Heart left ventricle (tissue), 16 donors: ENCODE measurements around the gene GNB5. TPM values are rescaled to one million over a fixed set of nuclear protein-coding genes. Genes with fewer than 3 reads are reported as not detected.

Source experiments
- ATAC-seq, 4 donors: fragments of 200-7000 bp; cut with Tn5 transposase; one replicate each; pipeline ENCODE4 v1.9.1; 2020 to 2022; ENCODE audit warnings: moderate library complexity in 4 of 4, mild to moderate bottlenecking in 3 of 4, moderate number of reproducible peaks in 1 of 4
- DNase-seq, 5 donors: peaks; one replicate each; pipeline ENCODE4 v3.0.0-alpha.2; 2020
- H3K27ac ChIP-seq, 12 donors: fragments of 200-600 bp; sonication (generic) in 4 of 12; one replicate each; pipeline versions ENCODE4 v1.5.0 to v1.8.0; 2016 to 2022; ENCODE audit warnings: mild to moderate bottlenecking in 2 of 12
- H3K27me3 ChIP-seq, 9 donors: fragments of 200-600 bp; sonication (generic) in 2 of 9; one replicate each; pipeline versions ENCODE4 v1.5.1 to v1.8.0; 2016 to 2022; ENCODE audit warnings: mild to moderate bottlenecking in 3 of 9
- H3K36me3 ChIP-seq, 9 donors: fragments of 200-600 bp; sonication (generic) in 2 of 9; one replicate each; pipeline versions ENCODE4 v1.5.0 to v1.8.0; 2018 to 2022; ENCODE audit warnings: mild to moderate bottlenecking in 2 of 9
- H3K4me1 ChIP-seq, 12 donors: fragments of 200-600 bp; sonication (generic) in 4 of 12; one replicate each; pipeline versions ENCODE4 v1.5.0 to v1.8.0; 2016 to 2022; ENCODE audit warnings: mild to moderate bottlenecking in 3 of 12
- H3K4me3 ChIP-seq, 12 donors: fragments of 200-600 bp; sonication (generic) in 4 of 12; one replicate each; pipeline versions ENCODE4 v1.5.0 to v1.8.0; 2017 to 2022; ENCODE audit warnings: mild to moderate bottlenecking in 9 of 12, moderate library complexity in 4 of 12
- H3K9me3 ChIP-seq, 12 donors: fragments of 200-600 bp; sonication (generic) in 4 of 12; one replicate each; pipeline versions ENCODE4 v1.5.0 to v1.8.0; 2016 to 2022; ENCODE audit warnings: mild to moderate bottlenecking in 1 of 12
- CTCF ChIP-seq, 12 donors: fragments of 200-600 bp; sonication (generic) in 4 of 12; IDR thresholded peaks; one replicate each; pipeline versions ENCODE4 v1.5.0 to v1.8.0; 2018 to 2022; ENCODE audit warnings: antibody characterized with exemption in 12 of 12, mild to moderate bottlenecking in 5 of 12
- POLR2A ChIP-seq, 2 donors: fragments of 450-650 bp; IDR thresholded peaks; one replicate each; pipeline ENCODE4 v1.6.1; 2017; ENCODE audit warnings: antibody characterized with exemption in 2 of 2, mild to moderate bottlenecking in 2 of 2, moderate library complexity in 2 of 2
- WGBS, 4 donors: extraction: QIAGEN DNeasy Blood & Tissue Kit in 2 of 4; methylation state at CpG; one replicate each; pipeline versions ENCODE4 v1.1.5 to v1.1.7; 2013 to 2018; 5-methylcytosine and 5-hydroxymethylcytosine counted together
- intact Hi-C, 10 donors: fragments of 100-400 bp; cut with DNase I; formaldehyde crosslinking; loops; one replicate each; pipeline versions ENCODE4 v1.11.1 to v1.14.2; 2022
- polyA plus RNA-seq, 2 donors: library from polyadenylated mRNA; stranded (reverse); fragments of 200-250 nt; gene quantifications; one replicate each; pipeline ENCODE4 v1.2.3, GENCODE V29; 2013
- total RNA-seq, 9 donors: library from RNA; depleted of rRNA in 2 of 9; stranded (reverse); fragments of >200 nt in 2 of 9; fragmentation: NEBNext Ultra II Directional in 3 of 9; extraction: Animal tissue kit (Norgen Biotek cat#: 25700) in 3 of 9; gene quantifications; one replicate each; pipeline versions ENCODE4 v1.1.0 to v1.2.4, GENCODE V29; 2016 to 2023
- donor health status: ischemic (EF 13 %, LVEDD 7.1; RV severe dilation, severe dysfunction).
- donor health status: healthy with polysubstance abuse.
- donor health status: DM: no; HTN: yes; CAD: no.
- donor health status: DM: no; HTN: no; CAD: no.
- donor health status: ischemic (EF 25% LVEDD 6.9; RV normal size, moderate dysfunction).
- donor health status: ischemic (EF 25% LVEDD 5.7; RV mildly dilated, moderate dysfunction).
- donor health status: healthy.
- donor health status: DM: yes; HTN: yes; CAD: no.
- donor health status: ischemic (EF 35%, LVEDD 5.7; RV mildly dilated, moderate dysfunction).
- donor health status: nonischemic (EF 11% LVEDD 7.7; RV severe dilation, severe dysfunction).
- donor health status: DM: yes; HTN: yes; CAD: no.
- donor health status: PGD.
- donor health status: ischemic (EF 29% LVEDD 5.4; RV normal size, mild dysfunction).
- donor health status: nonischemic (EF 23%, LVEDD 6.1; RV moderate dilation, normal function).

Gene GNB5
- total and polyA plus RNA-seq, 11 donors: 4.2 to 12.4 (median 7.7) TPM

- Histone ChIP-seq H3K27me3 (no peaks in the 10 kb centered on the region), H3K9me3 (no peaks in the 10 kb centered on the region), H3K4me1 (peaks cover 0 to 17% (median 8%) of the 10 kb centered on the region in 12 donors), H3K36me3 (no peaks in the 10 kb centered on the region), H3K27ac (peak overlapping the region; percentile 45 to 89 (median 74)), H3K4me3 (peak overlapping the region; percentile 61 to 93 (median 74))
- ATAC-seq: peak; percentile 70 to 92 (median 89)
- TF ChIP-seq POLR2A (IDR thresholded peaks at IDR 0.05): no peak
- no peak for TF ChIP-seq CTCF (IDR thresholded peaks at IDR 0.05)
- intact Hi-C loops: no loop called here
- WGBS, 4 donors: 0 to 1% (median 0%) methylated on average over 47 to 105 of the region's 105 CpGs
- peak; percentile 72 to 91 (median 83) for DNase-seq
Observed at GRCh38 chr15:52179278-52180195, 11.7 kb downstream of the GNB5 start.

GRCh38 chr15:52178765-52179164 lies 12.4 kb downstream of the GNB5 start:
- DNase-seq (no peak), ATAC-seq (no peak)
- no peaks in the 10 kb centered on the region for H3K9me3 ChIP-seq
- no peak for TF ChIP-seq POLR2A (IDR thresholded peaks at IDR 0.05)
- H3K4me1 ChIP-seq: peaks cover 0 to 17% (median 8%) of the 10 kb centered on the region in 12 donors
- peak overlapping the region; percentile 61 to 93 (median 74) for H3K4me3 ChIP-seq
- no peaks in the 10 kb centered on the region for H3K36me3 ChIP-seq
- peak overlapping the region in 9 of 12 donors; percentile 61 to 89 (median 75) for H3K27ac ChIP-seq
- 29 to 35% (median 34%) methylated on average over 9 to 10 of the region's 10 CpGs for WGBS, 4 donors
- intact Hi-C loops: no loop called here
- H3K27me3 ChIP-seq: no peaks in the 10 kb centered on the region

- DNase-seq (no peak), ATAC-seq (no peak)
- Histone ChIP-seq H3K27ac (no peak overlapping the region), H3K27me3 (no peaks in the 10 kb centered on the region), H3K36me3 (no peaks in the 10 kb centered on the region), H3K9me3 (no peaks in the 10 kb centered on the region), H3K4me1 (peaks cover 0 to 6% (median 0%) of the 10 kb centered on the region in 12 donors), H3K4me3 (no peak overlapping the region)
- WGBS, 4 donors: 89 to 93% (median 93%) methylated on average over 2 of the region's 2 CpGs
- intact Hi-C loops: no loop called here
- no peak for TF ChIP-seq CTCF (IDR thresholded peaks at IDR 0.05)
- no peak for TF ChIP-seq POLR2A (IDR thresholded peaks at IDR 0.05)
Observed at GRCh38 chr15:52172869-52173268, 18.3 kb downstream of the GNB5 start.

- peaks cover 0 to 6% (median 0%) of the 10 kb centered on the region in 12 donors for H3K4me1 ChIP-seq
- WGBS, 4 donors: 13 to 25% (median 21%) methylated on average over 1 of the region's 1 CpG
- ATAC-seq: no peak
Observed at GRCh38 chr15:52171807-52172206, 19.4 kb downstream of the GNB5 start.

More at GRCh38 chr15:52171807-52172206, 19.4 kb downstream of the GNB5 start:
- intact Hi-C loops: no loop called here
- H3K9me3 ChIP-seq: no peaks in the 10 kb centered on the region
- no peaks in the 10 kb centered on the region for H3K27me3 ChIP-seq
- no peaks in the 10 kb centered on the region for H3K36me3 ChIP-seq
- DNase-seq: no peak
- H3K4me3 ChIP-seq: no peak overlapping the region
- no peak overlapping the region for H3K27ac ChIP-seq
- no peak for TF ChIP-seq CTCF (IDR thresholded peaks at IDR 0.05)
- TF ChIP-seq POLR2A (IDR thresholded peaks at IDR 0.05): no peak
